Stimulated activated CD8-positive, alpha-beta memory T cell treated with anti-CD3 and anti-CD28 coated beads, Interleukin-12 subunit alpha, Interleukin-12 subunit beta, amount 100 ng/mL, for 1 hour (primary cell): ENCODE measurements around the gene C4orf33.
A peak's percentile ranks its signal among the peaks of the same experiment; 100 is the strongest.
"Not testable (repeated sequence)": the region's sequence is repeated elsewhere in the genome, so short reads cannot be mapped to it uniquely, and the experiment has no call there.

Source experiments
- DNase-seq: peaks from one replicate; pipeline ENCODE4 v3.0.0-alpha.2; 2020; ENCODE audit warnings: low read depth

The C4orf33 gene

GRCh38 chr4:129095811-129096454 lies at the start of gene C4orf33:
TSS of gene C4orf33 (plus strand) at chr4:129096152. CDS start at chr4:129102611, 6,459 bp downstream.
- peak; percentile 51 for DNase-seq

GRCh38 chr4:129059028-129059427 lies 36.9 kb upstream of the C4orf33 start:
- no peak for DNase-seq

GRCh38 chr4:129062580-129062979 lies 33.4 kb upstream of the C4orf33 start:
- no peak for DNase-seq

GRCh38 chr4:129063640-129064039 lies 32.3 kb upstream of the C4orf33 start:
- DNase-seq = no peak

- no peak for DNase-seq
Measured at GRCh38 chr4:129064717-129065116, 31.2 kb upstream of the C4orf33 start.

GRCh38 chr4:129069537-129069936 lies 26.4 kb upstream of the C4orf33 start:
- DNase-seq = not testable (repeated sequence)

GRCh38 chr4:129077326-129077725 lies 18.6 kb upstream of the C4orf33 start:
- DNase-seq = no peak

- DNase-seq = no peak
Measured at GRCh38 chr4:129080129-129080528, 15.8 kb upstream of the C4orf33 start.

GRCh38 chr4:129082302-129082701 lies 13.7 kb upstream of the C4orf33 start:
- DNase-seq = no peak

- DNase-seq = no peak
Measured at GRCh38 chr4:129085472-129085871, 10.5 kb upstream of the C4orf33 start.

GRCh38 chr4:129087516-129087915 lies 8.4 kb upstream of the C4orf33 start:
- no peak for DNase-seq

GRCh38 chr4:129092631-129093190 lies 3.2 kb upstream of the C4orf33 start:
- DNase-seq = no peak

- peak; percentile 91 for DNase-seq
Measured at GRCh38 chr4:129093191-129093920, 2.6 kb upstream of the C4orf33 start, which contains the start of gene SCLT1. TSS of gene SCLT1 (minus strand) at chr4:129093539. CDS start at chr4:129093103, 436 bp downstream.

- DNase-seq = no peak
Measured at GRCh38 chr4:129094347-129094746, 1.6 kb upstream of the C4orf33 start.

- no peak for DNase-seq
Measured at GRCh38 chr4:129098531-129099001, 2.6 kb downstream of the C4orf33 start.

- no peak for DNase-seq
Measured at GRCh38 chr4:129109965-129110824, 14.2 kb downstream of the C4orf33 start.

- no peak for DNase-seq
Measured at GRCh38 chr4:129110931-129111330, 15.0 kb downstream of the C4orf33 start.

- no peak for DNase-seq
Measured at GRCh38 chr4:129111919-129112318, 16.0 kb downstream of the C4orf33 start.

- DNase-seq = no peak
Measured at GRCh38 chr4:129113434-129113833, 17.5 kb downstream of the C4orf33 start.

- DNase-seq = no peak
Measured at GRCh38 chr4:129113919-129114318, 18.0 kb downstream of the C4orf33 start.

GRCh38 chr4:129117705-129118104 lies 21.8 kb downstream of the C4orf33 start:
- no peak for DNase-seq

GRCh38 chr4:129126614-129127013 lies 30.7 kb downstream of the C4orf33 start:
- DNase-seq = not testable (repeated sequence)
